ENCODE measurements around the gene LHPP.

The LHPP gene

GRCh38 chr10:124593431-124593985 lies 131.9 kb downstream of the LHPP start:
- TF ChIP-seq JUND (IDR thresholded peaks at IDR 0.05; ENCODE audit: low read depth) = no peak
- DNase-seq (ENCODE audit: low read depth in 1 of 2, low spot score in 1 of 2) = no peak
- in situ Hi-C loops (cut with HindIII; ENCODE audit: low pct_unique_long_range_greater_than_20kb, low sequenced_read_pairs) = no loop called here

DNA sequence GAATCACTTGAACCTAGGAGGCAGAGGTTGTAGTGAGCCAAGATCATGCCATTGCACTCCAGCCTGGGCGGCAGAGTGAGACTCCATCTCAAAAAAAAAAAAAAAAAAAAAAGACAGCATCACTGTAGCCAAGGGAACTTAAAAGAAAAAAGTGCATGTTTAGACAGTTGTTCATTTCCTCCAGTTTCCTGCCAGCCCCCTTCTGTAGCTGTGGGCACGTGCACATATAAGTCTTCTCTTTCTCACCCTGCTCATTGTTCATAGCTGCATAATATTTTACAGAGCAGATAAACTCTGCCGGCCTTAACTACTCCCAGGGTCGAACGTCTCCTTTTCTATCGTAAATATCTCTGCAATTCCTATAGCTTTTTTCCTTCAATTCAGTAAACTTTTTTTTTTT lies 132.6 kb downstream of the LHPP start:
- no peak for TF ChIP-seq JUND (IDR thresholded peaks at IDR 0.05; ENCODE audit: low read depth)
- in situ Hi-C loops (cut with HindIII; ENCODE audit: low pct_unique_long_range_greater_than_20kb, low sequenced_read_pairs) = no loop called here
- no peak for DNase-seq (ENCODE audit: low read depth in 1 of 2, low spot score in 1 of 2)

- no peak for TF ChIP-seq JUND (IDR thresholded peaks at IDR 0.05; ENCODE audit: low read depth)
- no peak for DNase-seq (ENCODE audit: low read depth in 1 of 2, low spot score in 1 of 2)
- in situ Hi-C loops (cut with HindIII; ENCODE audit: low pct_unique_long_range_greater_than_20kb, low sequenced_read_pairs) = no loop called here
These were observed 133.7 kb downstream of the LHPP start for GRCh38 chr10:124595143-124595883.

DNA sequence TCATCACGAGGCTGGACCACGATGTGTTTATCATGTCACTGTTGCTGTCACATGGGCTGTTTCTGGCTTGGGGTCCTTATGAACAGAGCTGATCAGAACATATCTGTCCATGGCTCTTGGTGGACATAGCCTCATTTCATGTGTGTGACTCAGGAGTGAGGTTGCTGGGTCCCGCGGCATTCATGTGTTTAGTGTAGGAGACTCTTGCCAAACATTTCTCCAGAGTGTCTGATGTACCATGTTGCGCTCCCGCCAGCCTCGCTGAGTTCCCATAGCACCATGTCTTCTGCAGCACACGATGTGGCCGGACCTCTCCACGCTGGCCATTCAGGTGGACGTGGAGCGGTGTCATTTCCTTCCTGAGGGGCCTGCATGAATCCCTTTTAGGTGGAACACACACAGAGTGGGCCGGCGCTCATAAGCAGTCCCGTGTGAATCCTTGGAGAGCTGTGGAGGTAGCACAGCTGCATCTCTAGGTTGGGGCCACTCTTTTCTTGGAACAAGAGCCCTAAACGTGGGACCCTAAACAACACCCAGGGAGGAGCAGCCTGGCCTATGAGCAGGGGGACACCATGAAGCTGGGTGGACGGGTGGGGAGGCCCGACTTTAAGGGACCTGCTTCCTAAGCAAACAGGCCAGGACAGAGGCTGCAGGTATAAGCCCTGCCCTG lies 134.6 kb downstream of the LHPP start:
- no peak for TF ChIP-seq JUND (IDR thresholded peaks at IDR 0.05; ENCODE audit: low read depth)
- DNase-seq (ENCODE audit: low read depth in 1 of 2, low spot score in 1 of 2) = no peak
- in situ Hi-C loops (cut with HindIII; ENCODE audit: low pct_unique_long_range_greater_than_20kb, low sequenced_read_pairs) = no loop called here

DNA sequence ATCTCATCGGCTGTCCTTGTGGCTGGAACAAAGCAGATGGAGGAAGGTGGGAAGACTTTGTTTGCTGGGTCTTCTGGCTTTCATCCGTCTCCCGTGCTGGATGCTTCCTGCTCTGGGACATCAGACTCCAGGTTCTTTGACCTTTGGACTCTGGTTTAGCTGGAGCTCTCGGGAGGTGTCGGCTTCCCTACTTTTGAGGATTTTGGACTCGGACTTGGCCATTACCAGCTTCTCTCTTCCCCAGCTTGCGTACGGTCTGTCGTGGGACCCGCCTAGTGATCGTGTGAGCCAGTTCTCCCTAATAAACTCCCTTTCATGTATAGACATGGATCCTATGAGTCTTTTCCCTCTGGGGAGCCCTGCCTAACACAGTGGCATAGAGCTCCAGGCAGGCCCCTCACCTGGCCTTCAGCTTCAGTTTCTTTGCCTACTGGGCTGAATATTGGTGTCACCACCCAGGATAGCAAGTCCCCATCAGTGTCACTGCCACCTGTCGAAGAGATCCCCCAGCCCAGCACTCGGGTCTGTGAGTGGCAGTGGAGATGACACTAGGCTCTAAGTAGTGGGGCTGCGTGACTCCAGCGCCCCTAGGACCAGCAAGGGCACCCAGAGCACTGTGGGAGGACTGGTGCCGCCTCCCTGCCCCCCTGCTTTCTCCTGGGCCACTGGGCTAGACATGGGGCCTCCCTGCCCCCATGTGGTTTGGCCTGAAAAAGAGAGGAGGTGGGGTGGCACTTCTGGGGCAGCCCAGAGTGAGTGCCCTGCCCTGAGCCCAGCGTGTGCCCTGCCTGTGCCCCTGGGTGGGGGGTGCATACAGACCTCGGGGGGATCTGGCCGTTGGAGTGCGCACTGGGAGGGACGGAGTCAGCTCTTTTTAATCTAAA lies 135.6 kb downstream of the LHPP start:
- no peak for DNase-seq (ENCODE audit: low read depth in 1 of 2, low spot score in 1 of 2)
- in situ Hi-C loops (cut with HindIII; ENCODE audit: low pct_unique_long_range_greater_than_20kb, low sequenced_read_pairs) = no loop called here
- no peak for TF ChIP-seq JUND (IDR thresholded peaks at IDR 0.05; ENCODE audit: low read depth)

GRCh38 chr10:124597846-124598165 lies 136.2 kb downstream of the LHPP start:
- DNase-seq (ENCODE audit: low read depth in 1 of 2, low spot score in 1 of 2) = no peak
- TF ChIP-seq JUND (IDR thresholded peaks at IDR 0.05; ENCODE audit: low read depth) = no peak
- in situ Hi-C loops (cut with HindIII; ENCODE audit: low pct_unique_long_range_greater_than_20kb, low sequenced_read_pairs) = no loop called here

- in situ Hi-C loops (cut with HindIII; ENCODE audit: low pct_unique_long_range_greater_than_20kb, low sequenced_read_pairs) = no loop called here
- TF ChIP-seq JUND (IDR thresholded peaks at IDR 0.05; ENCODE audit: low read depth) = no peak
- no peak for DNase-seq (ENCODE audit: low read depth in 1 of 2, low spot score in 1 of 2)
These were observed 136.6 kb downstream of the LHPP start for GRCh38 chr10:124598196-124598595.

- DNase-seq (ENCODE audit: low read depth in 1 of 2, low spot score in 1 of 2) = no peak
- in situ Hi-C loops (cut with HindIII; ENCODE audit: low pct_unique_long_range_greater_than_20kb, low sequenced_read_pairs) = no loop called here
- TF ChIP-seq JUND (IDR thresholded peaks at IDR 0.05; ENCODE audit: low read depth) = no peak
These were observed 137.4 kb downstream of the LHPP start for GRCh38 chr10:124598773-124599587.

DNA sequence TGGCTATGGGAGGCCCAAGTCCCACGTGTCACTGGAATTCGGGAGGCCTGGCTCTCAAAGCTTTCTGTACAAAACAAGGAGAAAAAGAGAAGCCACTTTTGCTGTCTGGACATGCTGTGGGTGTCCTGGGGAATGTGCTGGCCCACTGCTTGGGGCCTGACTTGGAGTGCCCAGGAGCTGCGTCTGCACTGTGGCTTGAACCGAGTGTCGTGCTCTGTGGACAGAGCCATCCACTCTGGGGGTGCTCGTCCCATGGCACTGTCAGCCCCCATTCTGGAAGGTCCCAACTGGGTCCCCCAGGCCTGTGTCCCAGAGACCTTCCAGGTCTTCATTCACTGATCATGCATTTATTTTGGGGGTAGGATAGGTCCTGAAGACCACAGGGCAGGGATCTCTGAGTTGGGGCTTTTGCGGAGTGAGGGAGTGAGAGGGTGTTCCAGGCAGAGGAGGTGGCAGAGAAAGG lies 138.0 kb downstream of the LHPP start:
- TF ChIP-seq JUND (IDR thresholded peaks at IDR 0.05; ENCODE audit: low read depth) = no peak
- in situ Hi-C loops (cut with HindIII; ENCODE audit: low pct_unique_long_range_greater_than_20kb, low sequenced_read_pairs) = no loop called here
- no peak for DNase-seq (ENCODE audit: low read depth in 1 of 2, low spot score in 1 of 2)

DNA sequence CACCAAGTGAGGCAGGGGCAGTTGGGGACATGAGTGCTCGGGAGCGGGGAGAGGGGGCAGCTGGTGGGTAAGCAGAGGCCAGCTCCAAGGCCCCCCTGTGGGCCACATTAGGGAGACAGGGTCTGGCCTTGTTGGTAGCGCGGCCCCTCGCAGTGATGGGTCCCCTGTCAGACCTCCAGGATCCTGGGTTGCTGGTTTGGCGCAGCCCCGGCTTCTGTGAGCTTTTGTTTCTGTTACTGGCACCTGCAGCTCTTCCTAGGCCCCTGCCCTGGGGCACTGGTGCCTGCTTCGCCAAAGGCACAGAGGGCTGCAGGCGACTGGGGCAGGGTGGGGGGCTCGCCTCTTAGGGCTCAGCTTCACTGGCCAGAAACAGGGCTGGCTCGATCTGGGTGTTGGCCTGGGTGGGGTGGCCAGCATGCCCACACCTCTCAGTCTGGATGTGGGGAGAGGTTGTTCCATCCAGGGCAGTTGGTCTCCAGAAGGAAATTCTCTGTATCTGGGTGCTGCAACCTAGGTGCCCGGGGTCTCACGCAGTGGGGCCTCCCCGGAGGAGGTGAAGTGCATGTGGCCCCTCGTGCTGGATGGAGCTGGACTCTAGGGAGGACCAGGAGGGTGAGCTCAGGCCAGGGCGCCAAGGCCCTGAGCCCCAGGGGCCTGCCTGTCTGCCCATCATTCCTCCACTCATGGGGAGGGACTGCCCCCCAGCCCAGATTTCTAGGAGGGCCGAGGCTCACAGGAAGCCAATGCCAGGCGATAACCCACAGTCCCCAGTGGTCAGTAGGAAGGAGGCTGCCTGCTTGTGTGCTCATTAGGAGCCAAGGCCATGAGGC lies 138.6 kb downstream of the LHPP start:
- no peak for TF ChIP-seq JUND (IDR thresholded peaks at IDR 0.05; ENCODE audit: low read depth)
- no peak for DNase-seq (ENCODE audit: low read depth in 1 of 2, low spot score in 1 of 2)
- in situ Hi-C loops (cut with HindIII; ENCODE audit: low pct_unique_long_range_greater_than_20kb, low sequenced_read_pairs) = no loop called here

- no peak for TF ChIP-seq JUND (IDR thresholded peaks at IDR 0.05; ENCODE audit: low read depth)
- DNase-seq (ENCODE audit: low read depth in 1 of 2, low spot score in 1 of 2) = no peak
- in situ Hi-C loops (cut with HindIII; ENCODE audit: low pct_unique_long_range_greater_than_20kb, low sequenced_read_pairs) = no loop called here
These were observed 139.4 kb downstream of the LHPP start for GRCh38 chr10:124601016-124601415.

All from T47D (cell line).